ENCODE results near the gene LCE2B.

LCE2B gene

GRCh38 chr1:152728986-152729385 is 43.1 kb downstream of the LCE2B start:
- no peak for DNase-seq (ENCODE audit: low read depth in 2 of 3, low spot score in 1 of 3)

GRCh38 chr1:152735648-152736047 is 49.7 kb downstream of the LCE2B start:
- DNase-seq (ENCODE audit: low read depth in 2 of 3, low spot score in 1 of 3), result no peak
